IPS DF 6.9 (cell line): ENCODE data around the gene LHCGR.

Experiments
- DNase-seq: peaks from one replicate; pipeline ENCODE4 v3.0.0-alpha.2; 2013; ENCODE audit warnings: low read depth, low spot score
- H3K27ac ChIP-seq: one replicate; pipeline ENCODE4 v1.5.1; 2013; ENCODE audit warnings: low read length, control low read depth
- H3K27me3 ChIP-seq: 2 replicates; pipeline ENCODE4 v1.6.1; 2013; ENCODE audit warnings: mild to moderate bottlenecking, low read length; ENCODE audit not compliant: control insufficient read depth, insufficient read depth
- H3K36me3 ChIP-seq: 2 replicates; pipeline ENCODE4 v1.6.1; 2013; ENCODE audit warnings: low read length; ENCODE audit not compliant: control insufficient read depth, insufficient read depth
- H3K4me1 ChIP-seq: 2 replicates; pipeline ENCODE4 v1.6.1; 2013; ENCODE audit warnings: low read length; ENCODE audit not compliant: control insufficient read depth, insufficient read depth
- H3K4me3 ChIP-seq: 2 replicates; pipeline ENCODE4 v1.5.1; 2013; ENCODE audit warnings: mild to moderate bottlenecking, low read length
- H3K9me3 ChIP-seq: 2 replicates; pipeline ENCODE4 v1.6.1; 2013; ENCODE audit warnings: low read length, inconsistent platforms; ENCODE audit not compliant: control insufficient read depth, insufficient read depth
- WGBS: extraction: QIAGEN DNeasy Blood & Tissue Kit; methylation state at CpG from one replicate; pipeline ENCODE4 v1.1.7; 2013; ENCODE audit warnings: mixed read lengths, missing lambda C conversion rate; ENCODE audit not compliant: insufficient read length, insufficient coverage; 5-methylcytosine and 5-hydroxymethylcytosine counted together

The LHCGR gene

GRCh38 chr2:48693645-48694044, 61.9 kb downstream of the LHCGR start:
- no peaks in the 10 kb centered on the region for H3K9me3 ChIP-seq
- H3K4me3 ChIP-seq: no peak overlapping the region
- no peaks in the 10 kb centered on the region; the same call in 1 of the 2 replicates for H3K4me1 ChIP-seq
- no peak for DNase-seq
- no peaks in the 10 kb centered on the region for H3K27me3 ChIP-seq
- no peak overlapping the region for H3K27ac ChIP-seq
- WGBS: no CpG with 5 or more reads among the region's 3 CpGs
- no peaks in the 10 kb centered on the region for H3K36me3 ChIP-seq

- H3K4me3 ChIP-seq: no peak overlapping the region
- H3K4me1 ChIP-seq: no peaks in the 10 kb centered on the region; the same call in 1 of the 2 replicates
- no peak overlapping the region for H3K27ac ChIP-seq
- H3K36me3 ChIP-seq: no peaks in the 10 kb centered on the region
- no CpG with 5 or more reads among the region's 4 CpGs for whole genome bisulfite sequencing
- DNase-seq: no peak
- H3K9me3 ChIP-seq: no peaks in the 10 kb centered on the region
- H3K27me3 ChIP-seq: no peaks in the 10 kb centered on the region
Measured at GRCh38 chr2:48693066-48693465, 62.5 kb downstream of the LHCGR start.

- no peaks in the 10 kb centered on the region for H3K9me3 ChIP-seq
- H3K27me3 ChIP-seq: no peaks in the 10 kb centered on the region
- H3K4me3 ChIP-seq: no peak overlapping the region
- DNase-seq: no peak
- no peak overlapping the region for H3K27ac ChIP-seq
- H3K4me1 ChIP-seq: no peaks in the 10 kb centered on the region; the same call in 1 of the 2 replicates
- H3K36me3 ChIP-seq: no peaks in the 10 kb centered on the region
- WGBS: no CpG with 5 or more reads among the region's 3 CpGs
Measured at GRCh38 chr2:48691935-48692691, 63.4 kb downstream of the LHCGR start.

GRCh38 chr2:48685126-48685525, 70.4 kb downstream of the LHCGR start:
- no CpG with 5 or more reads among the region's 1 CpG for WGBS
- Histone ChIP-seq H3K4me3 (no peak overlapping the region), H3K36me3 (no peaks in the 10 kb centered on the region), H3K9me3 (no peaks in the 10 kb centered on the region), H3K27ac (no peak overlapping the region), H3K4me1 (no peaks in the 10 kb centered on the region), H3K27me3 (no peaks in the 10 kb centered on the region)
- no peak for DNase-seq

- H3K9me3 ChIP-seq: no peaks in the 10 kb centered on the region
- no peak overlapping the region for H3K4me3 ChIP-seq
- H3K27me3 ChIP-seq: no peaks in the 10 kb centered on the region
- no CpG with 5 or more reads among the region's 2 CpGs for WGBS
- no peak overlapping the region for H3K27ac ChIP-seq
- no peaks in the 10 kb centered on the region for H3K36me3 ChIP-seq
- no peaks in the 10 kb centered on the region for H3K4me1 ChIP-seq
- DNase-seq: no peak
Measured at GRCh38 chr2:48677450-48677849, 78.1 kb downstream of the LHCGR start.

GRCh38 chr2:48674933-48675332, 80.6 kb downstream of the LHCGR start:
- no peaks in the 10 kb centered on the region for H3K27me3 ChIP-seq
- H3K27ac ChIP-seq: no peak overlapping the region
- WGBS: no CpG with 5 or more reads among the region's 2 CpGs
- no peak for DNase-seq
- no peaks in the 10 kb centered on the region for H3K9me3 ChIP-seq
- H3K36me3 ChIP-seq: no peaks in the 10 kb centered on the region
- H3K4me1 ChIP-seq: no peaks in the 10 kb centered on the region
- no peak overlapping the region for H3K4me3 ChIP-seq

- WGBS: no CpG with 5 or more reads among the region's 4 CpGs
- Histone ChIP-seq H3K4me3 (no peak overlapping the region), H3K36me3 (no peaks in the 10 kb centered on the region), H3K27ac (no peak overlapping the region), H3K9me3 (no peaks in the 10 kb centered on the region), H3K4me1 (no peaks in the 10 kb centered on the region), H3K27me3 (no peaks in the 10 kb centered on the region)
- no peak for DNase-seq
Measured at GRCh38 chr2:48673581-48673980, 81.9 kb downstream of the LHCGR start.

- no peak overlapping the region for H3K4me3 ChIP-seq
- DNase-seq: no peak
- WGBS: 100% methylated on average over 1 of the region's 1 CpG
Measured at GRCh38 chr2:48668992-48669391, 86.5 kb downstream of the LHCGR start.

GRCh38 chr2:48651158-48651790, 104.2 kb downstream of the LHCGR start:
- DNase-seq: no peak
- Histone ChIP-seq H3K36me3 (no peaks in the 10 kb centered on the region), H3K27ac (no peak overlapping the region), H3K9me3 (no peaks in the 10 kb centered on the region), H3K4me3 (no peak overlapping the region), H3K27me3 (no peaks in the 10 kb centered on the region), H3K4me1 (no peaks in the 10 kb centered on the region)
- no CpG with 5 or more reads among the region's 4 CpGs for WGBS

More at GRCh38 chr2:48668992-48669391, 86.5 kb downstream of the LHCGR start:
- Histone ChIP-seq H3K27ac (no peak overlapping the region), H3K9me3 (no peaks in the 10 kb centered on the region), H3K4me1 (no peaks in the 10 kb centered on the region), H3K27me3 (no peaks in the 10 kb centered on the region), H3K36me3 (no peaks in the 10 kb centered on the region)

- Histone ChIP-seq H3K9me3 (no peaks in the 10 kb centered on the region; the same call in 1 of the 2 replicates), H3K4me1 (no peaks in the 10 kb centered on the region), H3K27ac (no peak overlapping the region), H3K4me3 (no peak overlapping the region), H3K27me3 (no peaks in the 10 kb centered on the region), H3K36me3 (no peaks in the 10 kb centered on the region)
- no peak for DNase-seq
- WGBS: no CpG with 5 or more reads among the region's 1 CpG
Measured at GRCh38 chr2:48638261-48638660, 117.3 kb downstream of the LHCGR start.
